Activated CD8-positive, alpha-beta T cell treated with anti-CD3 and anti-CD28 coated beads for 36 hours (primary cell): ENCODE data around the gene B4GALT2. TPM values are rescaled to one million over a fixed set of nuclear protein-coding genes. Genes with fewer than 3 reads are reported as not detected.

Source experiments
- ATAC-seq: fragments of 200-7000 bp; cut with Tn5 transposase; one replicate; pipeline ENCODE4 v1.10.0; 2021; ENCODE audit warnings: mild to moderate bottlenecking, moderate library complexity
- CTCF ChIA-PET: fragments of 350-600 bp; sonication (Branson Sonifier 250); formaldehyde crosslinking; loops from one replicate; lab custom pipeline; 2021; ENCODE audit warnings: antibody characterized with exemption; lab: Charles Lee
- POLR2A ChIA-PET: fragments of 350-600 bp; sonication (Branson Sonifier 250); formaldehyde crosslinking; loops from one replicate; lab custom pipeline; 2021; ENCODE audit warnings: antibody characterized with exemption; lab: Charles Lee
- DNase-seq: peaks from one replicate; pipeline ENCODE4 v3.0.0-alpha.2; 2020
- H3K27ac Mint-ChIP-seq: one replicate; pipeline ENCODE4 v1.8.0; 2021; ENCODE audit warnings: mild to moderate bottlenecking, mixed read lengths
- H3K27me3 Mint-ChIP-seq: one replicate; pipeline ENCODE4 v1.8.0; 2021; ENCODE audit warnings: mixed read lengths
- H3K36me3 Mint-ChIP-seq: one replicate; pipeline ENCODE4 v1.8.0; 2021; ENCODE audit warnings: low read depth, mixed read lengths
- H3K4me1 Mint-ChIP-seq: one replicate; pipeline ENCODE4 v1.8.0; 2021; ENCODE audit warnings: low read depth, mixed read lengths
- H3K4me3 Mint-ChIP-seq: one replicate; pipeline ENCODE4 v1.8.0; 2021; ENCODE audit warnings: mild to moderate bottlenecking, moderate library complexity, mixed read lengths
- H3K9me3 Mint-ChIP-seq: one replicate; pipeline ENCODE4 v1.8.0; 2021; ENCODE audit warnings: mixed read lengths
- intact Hi-C: fragments of 100-400 bp; cut with micrococcal nuclease; formaldehyde crosslinking; loops from one replicate; pipeline ENCODE4 v1.10.0; 2022
- total RNA-seq, 2 experiments: library from RNA; stranded (reverse); gene quantifications; one replicate each; pipeline ENCODE4 v1.2.3, GENCODE V29; 2021
- TF ChIP-seq, protein P1 (sequence below): fragments of 200-600 bp; IDR thresholded peaks from one replicate; pipeline ENCODE4 v1.8.0; 2022; ENCODE audit warnings: antibody characterized with exemption, mild to moderate bottlenecking

The B4GALT2 gene
- total RNA-seq, 2 experiments from 2014 or later, result 35.4 to 35.5 TPM

DNA sequence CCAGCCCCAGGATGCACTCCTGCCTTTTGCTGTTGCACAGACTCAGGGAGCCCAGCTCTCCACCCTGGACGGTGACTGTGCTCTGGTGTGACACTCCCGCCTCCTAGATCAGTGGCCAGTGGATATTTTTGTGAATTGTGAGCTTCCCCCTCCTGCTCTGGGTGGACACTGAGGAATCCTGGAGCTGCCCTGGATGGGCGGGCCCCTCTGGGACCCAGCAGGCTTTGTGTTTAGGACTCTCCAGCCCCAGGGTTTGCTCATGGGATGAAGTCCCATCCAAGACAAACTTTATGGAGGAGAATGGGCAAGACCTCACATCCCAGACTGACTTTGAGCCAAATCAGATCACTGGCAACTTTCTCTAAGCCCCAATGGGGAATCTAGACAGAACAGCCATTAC, 36.2 kb downstream of the B4GALT2 start:
- no peak overlapping the region for H3K4me3 Mint-ChIP-seq
- no peak for DNase-seq
- TF ChIP-seq, protein P1, sequence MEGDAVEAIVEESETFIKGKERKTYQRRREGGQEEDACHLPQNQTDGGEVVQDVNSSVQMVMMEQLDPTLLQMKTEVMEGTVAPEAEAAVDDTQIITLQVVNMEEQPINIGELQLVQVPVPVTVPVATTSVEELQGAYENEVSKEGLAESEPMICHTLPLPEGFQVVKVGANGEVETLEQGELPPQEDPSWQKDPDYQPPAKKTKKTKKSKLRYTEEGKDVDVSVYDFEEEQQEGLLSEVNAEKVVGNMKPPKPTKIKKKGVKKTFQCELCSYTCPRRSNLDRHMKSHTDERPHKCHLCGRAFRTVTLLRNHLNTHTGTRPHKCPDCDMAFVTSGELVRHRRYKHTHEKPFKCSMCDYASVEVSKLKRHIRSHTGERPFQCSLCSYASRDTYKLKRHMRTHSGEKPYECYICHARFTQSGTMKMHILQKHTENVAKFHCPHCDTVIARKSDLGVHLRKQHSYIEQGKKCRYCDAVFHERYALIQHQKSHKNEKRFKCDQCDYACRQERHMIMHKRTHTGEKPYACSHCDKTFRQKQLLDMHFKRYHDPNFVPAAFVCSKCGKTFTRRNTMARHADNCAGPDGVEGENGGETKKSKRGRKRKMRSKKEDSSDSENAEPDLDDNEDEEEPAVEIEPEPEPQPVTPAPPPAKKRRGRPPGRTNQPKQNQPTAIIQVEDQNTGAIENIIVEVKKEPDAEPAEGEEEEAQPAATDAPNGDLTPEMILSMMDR, result no peak
- ChIA-PET CTCF (interaction anchor here (1.0 to 2.4 kb wide), 5 partner anchors 10 to 33 kb away, joined by 3 to 19 read pairs (median 6); partner anchors contain the start of gene SLC6A9), POLR2A (interaction anchor here (0.7 to 1.5 kb wide), 3 partner anchors 12 to 1090 kb away, joined by 3 read pairs; no protein-coding TSS in a partner anchor)
- no peak overlapping the region for H3K27ac Mint-ChIP-seq
- peaks cover 12% of the 10 kb centered on the region for H3K4me1 Mint-ChIP-seq
- intact Hi-C loops, result no loop called here
- no peaks in the 10 kb centered on the region for H3K36me3 Mint-ChIP-seq
- H3K9me3 Mint-ChIP-seq, result no peaks in the 10 kb centered on the region
- H3K27me3 Mint-ChIP-seq, result no peaks in the 10 kb centered on the region
- ATAC-seq, result no peak

DNA sequence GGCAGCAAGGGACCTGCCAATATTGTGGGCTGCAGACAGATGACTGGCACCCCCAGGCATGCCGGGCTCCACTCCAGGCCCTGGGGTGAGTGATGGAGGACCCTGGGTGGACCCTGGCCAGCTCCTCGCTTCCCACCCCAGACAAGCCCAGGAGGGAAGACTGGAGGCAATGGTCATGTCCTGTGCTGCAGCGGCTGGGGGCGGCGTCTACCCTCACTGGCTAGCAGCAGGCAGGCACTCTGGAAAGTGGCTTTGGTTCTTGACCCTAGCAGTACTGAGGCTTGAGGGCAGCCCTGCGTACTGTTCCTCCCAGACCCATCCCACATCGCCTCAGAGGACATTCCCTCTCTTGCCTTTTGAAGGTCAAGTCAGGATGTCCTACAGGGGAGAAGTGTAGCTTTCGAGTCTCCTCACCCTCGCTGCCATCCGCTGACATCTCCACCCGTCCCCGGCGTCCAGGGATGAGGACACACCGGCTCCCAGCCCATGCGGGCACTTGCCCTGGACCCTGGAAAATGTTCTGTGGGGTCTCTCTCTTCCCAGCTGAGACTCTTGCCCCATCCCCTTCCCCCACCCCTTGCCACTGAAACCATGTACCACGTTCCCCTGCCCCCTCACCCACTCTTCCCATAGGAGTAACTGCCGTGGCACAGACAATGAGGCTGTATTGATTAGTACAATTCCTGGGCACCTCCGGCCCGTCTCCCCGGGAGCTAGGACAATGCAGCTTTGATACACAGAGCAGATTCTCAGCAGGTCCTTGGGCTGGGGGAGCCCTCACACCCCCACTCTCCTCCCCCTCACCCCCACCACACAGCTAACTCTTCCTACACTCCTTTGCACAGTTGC, 37.3 kb downstream of the B4GALT2 start:
- TF ChIP-seq, protein P1, result no peak
- ChIA-PET POLR2A (interaction anchor here (0.6 kb wide), 1 partner anchor 15 kb away, joined by 3 read pairs; no protein-coding TSS in a partner anchor), CTCF (interaction anchor here (1.4 to 7.4 kb wide), 2 partner anchors 10 to 32 kb away, joined by 5 to 42 read pairs; no protein-coding TSS in a partner anchor)
- Mint-ChIP-seq H3K27me3 (no peaks in the 10 kb centered on the region), H3K4me3 (no peak overlapping the region), H3K4me1 (peaks cover 12% of the 10 kb centered on the region), H3K9me3 (no peaks in the 10 kb centered on the region), H3K36me3 (no peaks in the 10 kb centered on the region), H3K27ac (no peak overlapping the region)
- DNase-seq (no peak), ATAC-seq (no peak)
- intact Hi-C loops, result no loop called here

DNA sequence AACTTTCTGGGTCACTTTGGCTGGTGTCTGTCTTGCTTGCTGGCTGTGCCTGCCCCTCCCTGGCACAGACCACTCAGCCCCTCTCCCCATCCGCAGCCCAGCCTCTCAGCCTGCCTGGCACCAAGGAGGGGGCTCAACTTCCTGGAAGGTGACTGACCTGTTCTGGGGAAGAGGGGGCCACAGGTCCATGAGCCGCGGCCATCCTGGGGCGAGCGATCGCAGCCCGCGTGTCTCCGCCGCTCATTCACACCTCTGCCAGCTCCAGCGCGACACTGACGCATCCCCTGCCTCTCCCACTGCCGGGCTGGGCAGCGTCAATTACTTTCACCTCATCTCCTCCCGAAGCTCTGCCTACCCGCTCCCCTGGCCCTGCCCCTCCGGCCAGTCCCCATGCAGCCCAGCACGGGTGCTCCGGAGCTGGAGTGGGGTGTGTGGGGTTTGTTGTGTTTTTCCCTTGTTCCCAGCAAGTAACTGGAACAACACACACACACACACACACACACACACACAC, 37.9 kb downstream of the B4GALT2 start:
- TF ChIP-seq, protein P1, result no peak
- ATAC-seq (no peak), DNase-seq (no peak)
- Mint-ChIP-seq H3K27ac (no peak overlapping the region), H3K27me3 (no peaks in the 10 kb centered on the region), H3K4me3 (no peak overlapping the region), H3K36me3 (peaks cover 3% of the 10 kb centered on the region), H3K9me3 (no peaks in the 10 kb centered on the region), H3K4me1 (peaks cover 12% of the 10 kb centered on the region)
- POLR2A ChIA-PET, result interaction anchor here (0.6 kb wide), 1 partner anchor 16 kb away, joined by 3 read pairs; no protein-coding TSS in a partner anchor
- intact Hi-C loops, result no loop called here
- CTCF ChIA-PET, result interaction anchor here (7.4 kb wide), 1 partner anchor 11 kb away, joined by 42 read pairs; no protein-coding TSS in a partner anchor

DNA sequence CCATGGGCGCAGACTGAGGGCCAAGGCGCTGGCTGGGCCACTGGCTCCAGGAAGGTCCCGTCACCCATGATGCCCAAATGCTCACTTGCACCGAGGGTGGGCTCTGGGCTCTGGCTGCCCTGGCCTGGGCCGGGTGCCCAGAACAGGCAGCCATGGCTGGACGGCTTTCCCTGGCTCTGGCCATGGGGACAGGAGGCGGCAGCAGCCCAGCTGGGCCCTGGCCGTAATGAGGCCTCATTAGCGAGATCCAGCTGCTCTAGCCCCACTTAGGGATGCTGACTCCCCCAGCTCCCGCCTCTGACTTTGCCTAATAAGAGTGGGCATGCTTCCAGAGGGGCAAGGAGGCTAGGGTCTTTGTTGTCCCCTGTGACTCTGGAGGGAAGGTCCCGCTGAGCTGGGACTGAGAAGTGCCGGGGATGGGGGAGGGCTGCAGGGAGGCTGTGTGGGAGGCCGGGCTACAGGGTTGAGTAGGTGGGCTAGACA, 40.5 kb downstream of the B4GALT2 start:
- H3K27ac Mint-ChIP-seq, result no peak overlapping the region
- ChIA-PET POLR2A (no interaction called here), CTCF (interaction anchor here (7.4 kb wide), 1 partner anchor 14 kb away, joined by 42 read pairs; no protein-coding TSS in a partner anchor)
- TF ChIP-seq, protein P1, result no peak
- ATAC-seq (no peak), DNase-seq (no peak)
- no peak overlapping the region for H3K4me3 Mint-ChIP-seq
- H3K9me3 Mint-ChIP-seq, result no peaks in the 10 kb centered on the region
- H3K36me3 Mint-ChIP-seq, result peaks cover 6% of the 10 kb centered on the region
- H3K27me3 Mint-ChIP-seq, result no peaks in the 10 kb centered on the region
- H3K4me1 Mint-ChIP-seq, result no peaks in the 10 kb centered on the region
- intact Hi-C loops, result no loop called here
